ENCODE measurements around the gene SUV39H2.
A peak's percentile ranks its signal among the peaks of the same experiment; 100 is the strongest.
"Not testable (repeated sequence)": the region's sequence is repeated elsewhere in the genome, so short reads cannot be mapped to it uniquely, and the experiment has no call there.

Gene SUV39H2

DNA sequence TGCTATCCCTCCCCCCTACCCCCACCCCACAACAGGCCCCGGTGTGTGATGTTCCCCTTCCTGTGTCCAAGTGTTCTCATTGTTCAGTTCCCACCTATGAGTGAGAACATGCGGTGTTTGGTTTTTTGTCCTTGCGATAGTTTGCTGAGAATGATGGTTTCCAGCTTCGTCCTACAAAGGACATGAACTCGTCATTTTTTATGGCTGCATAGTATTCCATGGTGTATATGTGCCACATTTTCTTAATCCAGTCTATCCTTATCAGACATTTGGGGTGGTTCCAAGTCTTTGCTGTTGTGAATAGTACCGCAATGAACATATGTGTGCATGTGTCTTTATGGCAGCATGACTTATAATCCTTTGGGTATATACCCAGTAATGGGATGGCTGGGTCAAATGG lies 14.2 kb upstream of the SUV39H2 start:
- H3K9ac ChIP-seq (ENCODE audit: low read length); H3K4me3 ChIP-seq (ENCODE audit: low read depth, low read length); H3K4me2 ChIP-seq (ENCODE audit: low read length); H2AK5ac ChIP-seq (ENCODE audit: low read length); H3K4me1 ChIP-seq (ENCODE audit: control insufficient read depth in 1 of 2, insufficient read depth in 2 of 2, low read length in 2 of 2); H2AFZ ChIP-seq (ENCODE audit: insufficient read depth, low read length, poor library complexity); H3K23ac ChIP-seq (ENCODE audit: low read length); H3K79me2 ChIP-seq (ENCODE audit: control insufficient read depth, insufficient read depth, low read length, poor library complexity); H3K36me3 ChIP-seq (ENCODE audit: control insufficient read depth in 1 of 2, insufficient read depth in 2 of 2, low read length in 2 of 2); H3K4ac ChIP-seq (ENCODE audit: low read depth, low read length); H3K9me3 ChIP-seq (ENCODE audit: insufficient read depth, low read depth, low read length); H4K91ac ChIP-seq (ENCODE audit: low read depth, low read length); H2BK120ac ChIP-seq (ENCODE audit: insufficient read depth, low read length, poor library complexity); H2BK12ac ChIP-seq (ENCODE audit: low read length); H3K14ac ChIP-seq (ENCODE audit: low read length); H3K79me1 ChIP-seq (ENCODE audit: low read length); H2BK5ac ChIP-seq (ENCODE audit: low read depth, low read length, poor library complexity); H3K27me3 ChIP-seq (ENCODE audit: insufficient read depth, low read length); H4K8ac ChIP-seq (ENCODE audit: low read depth, low read length); H3K18ac ChIP-seq (ENCODE audit: low read length); H3K27ac ChIP-seq (ENCODE audit: low read depth, low read length); H4K12ac ChIP-seq (ENCODE audit: low read depth, low read length); DNase-seq: not testable (repeated sequence)
- no CpG with 5 or more reads among the region's 6 CpGs for WGBS (ENCODE audit: extremely low coverage, insufficient coverage, insufficient read length)

DNA sequence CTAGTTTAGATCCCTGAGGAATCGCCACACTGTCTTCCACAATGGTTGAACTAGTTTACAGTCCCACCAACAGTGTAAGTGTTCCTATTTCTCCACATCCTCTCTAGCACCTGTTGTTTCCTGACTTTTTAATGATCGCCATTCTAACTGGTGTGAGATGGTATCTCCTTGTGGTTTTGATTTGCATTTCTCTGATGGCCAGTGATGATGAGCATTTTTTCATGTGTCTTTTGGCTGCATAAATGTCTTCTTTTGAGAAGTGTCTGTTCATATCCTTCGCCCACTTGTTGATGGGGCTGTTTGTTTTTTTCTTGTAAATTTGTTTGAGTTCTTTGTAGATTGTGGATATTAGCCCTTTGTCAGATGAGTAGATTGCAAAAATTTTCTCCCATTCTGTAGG lies 13.8 kb upstream of the SUV39H2 start:
- not testable (repeated sequence) for H3K4me1 ChIP-seq (ENCODE audit: control insufficient read depth in 1 of 2, insufficient read depth in 2 of 2, low read length in 2 of 2); H2BK5ac ChIP-seq (ENCODE audit: low read depth, low read length, poor library complexity); H3K14ac ChIP-seq (ENCODE audit: low read length); H3K4me3 ChIP-seq (ENCODE audit: low read depth, low read length); H3K9me3 ChIP-seq (ENCODE audit: insufficient read depth, low read depth, low read length); H2BK120ac ChIP-seq (ENCODE audit: insufficient read depth, low read length, poor library complexity); H3K79me1 ChIP-seq (ENCODE audit: low read length); H2AFZ ChIP-seq (ENCODE audit: insufficient read depth, low read length, poor library complexity); H3K23ac ChIP-seq (ENCODE audit: low read length); H3K9ac ChIP-seq (ENCODE audit: low read length); H4K8ac ChIP-seq (ENCODE audit: low read depth, low read length); H3K4ac ChIP-seq (ENCODE audit: low read depth, low read length); H4K12ac ChIP-seq (ENCODE audit: low read depth, low read length); H4K91ac ChIP-seq (ENCODE audit: low read depth, low read length); H3K4me2 ChIP-seq (ENCODE audit: low read length); H2AK5ac ChIP-seq (ENCODE audit: low read length); H3K27me3 ChIP-seq (ENCODE audit: insufficient read depth, low read length); H3K79me2 ChIP-seq (ENCODE audit: control insufficient read depth, insufficient read depth, low read length, poor library complexity); H2BK12ac ChIP-seq (ENCODE audit: low read length); H3K18ac ChIP-seq (ENCODE audit: low read length); H3K27ac ChIP-seq (ENCODE audit: low read depth, low read length); DNase-seq
- peaks cover 8 to 11% of the 10 kb centered on the region in 2 experiments for H3K36me3 ChIP-seq (ENCODE audit: control insufficient read depth in 1 of 2, insufficient read depth in 2 of 2, low read length in 2 of 2)
- no CpG with 5 or more reads among the region's 3 CpGs for WGBS (ENCODE audit: extremely low coverage, insufficient coverage, insufficient read length)

DNA sequence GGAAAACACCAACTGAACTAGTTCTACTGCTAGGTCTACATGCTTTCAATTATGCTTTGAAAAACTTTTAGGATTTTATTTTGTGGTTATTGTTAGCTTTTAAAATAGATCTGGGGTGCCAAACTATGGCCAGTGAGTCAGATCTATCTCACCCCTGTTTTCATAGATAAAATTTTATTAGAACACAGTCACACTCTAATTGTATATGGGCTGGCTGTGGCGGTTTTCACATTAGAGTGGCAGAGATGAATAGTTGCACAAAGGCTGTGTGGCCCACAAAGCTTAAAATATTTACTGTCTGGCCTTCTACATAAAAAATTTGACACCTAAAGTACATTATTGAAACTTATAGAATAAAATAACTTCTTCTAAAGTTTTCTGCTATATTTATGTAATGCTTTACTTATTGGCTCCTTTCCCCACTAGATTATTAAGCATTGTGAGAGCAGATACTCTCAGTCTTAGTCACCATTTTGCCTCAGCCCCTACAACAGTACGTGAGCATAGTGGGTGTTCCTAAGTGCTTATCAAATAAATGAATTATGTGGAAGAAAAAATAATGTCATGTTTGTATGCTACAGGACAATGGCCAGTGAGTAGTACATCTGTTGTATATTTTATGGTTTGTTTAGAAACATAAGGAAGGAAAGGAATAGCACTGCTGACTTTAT lies 5.4 kb upstream of the SUV39H2 start:
- WGBS (ENCODE audit: extremely low coverage, insufficient coverage, insufficient read length), result no CpG with 5 or more reads among the region's 2 CpGs
- Histone ChIP-seq H3K18ac (ENCODE audit: low read length) (no peak overlapping the region), H4K91ac (ENCODE audit: low read depth, low read length) (no peak overlapping the region), H3K9ac (ENCODE audit: low read length) (no peak overlapping the region), H3K27me3 (ENCODE audit: insufficient read depth, low read length) (no peaks in the 10 kb centered on the region), H3K9me3 (ENCODE audit: insufficient read depth, low read depth, low read length) (peaks cover under 1% of the 10 kb centered on the region), H3K23ac (ENCODE audit: low read length) (no peak overlapping the region), H3K36me3 (ENCODE audit: control insufficient read depth in 1 of 2, insufficient read depth in 2 of 2, low read length in 2 of 2) (peaks cover 2 to 5% of the 10 kb centered on the region in 2 experiments), H4K8ac (ENCODE audit: low read depth, low read length) (no peak overlapping the region), H2AFZ (ENCODE audit: insufficient read depth, low read length, poor library complexity) (no peak overlapping the region), H3K14ac (ENCODE audit: low read length) (no peak overlapping the region), H3K79me1 (ENCODE audit: low read length) (peaks cover 3% of the 10 kb centered on the region), H2BK5ac (ENCODE audit: low read depth, low read length, poor library complexity) (no peak overlapping the region), H3K27ac (ENCODE audit: low read depth, low read length) (no peak overlapping the region), H2BK12ac (ENCODE audit: low read length) (no peak overlapping the region), H4K12ac (ENCODE audit: low read depth, low read length) (no peak overlapping the region), H2BK120ac (ENCODE audit: insufficient read depth, low read length, poor library complexity) (no peak overlapping the region), H3K4me1 (ENCODE audit: control insufficient read depth in 1 of 2, insufficient read depth in 2 of 2, low read length in 2 of 2) (peaks cover 0 to 4% of the 10 kb centered on the region in 2 experiments), H3K79me2 (ENCODE audit: control insufficient read depth, insufficient read depth, low read length, poor library complexity) (peaks cover 2% of the 10 kb centered on the region), H3K4me3 (ENCODE audit: low read depth, low read length) (no peak overlapping the region), H2AK5ac (ENCODE audit: low read length) (no peak overlapping the region), H3K4ac (ENCODE audit: low read depth, low read length) (no peak overlapping the region), H3K4me2 (ENCODE audit: low read length) (no peak overlapping the region)
- DNase-seq, result no peak

DNA sequence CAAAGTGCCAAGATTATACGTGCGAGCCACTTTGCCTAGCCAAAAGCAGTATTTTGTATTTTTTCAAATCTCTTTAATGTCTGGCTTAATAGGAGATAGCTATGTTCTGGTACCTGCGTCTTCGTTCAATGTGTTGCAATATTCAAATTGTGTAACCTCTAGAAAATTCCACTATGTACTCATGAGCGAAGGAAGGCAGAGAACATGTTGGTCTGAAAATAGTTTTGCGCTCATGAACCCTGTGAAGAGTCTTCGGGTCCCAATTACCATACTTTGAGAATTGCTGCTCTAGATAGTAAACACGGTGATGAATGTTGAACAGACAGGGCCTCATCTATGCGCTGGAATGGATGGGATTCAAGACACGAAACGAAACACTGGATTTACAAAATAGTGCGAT lies 2.7 kb upstream of the SUV39H2 start:
- Histone ChIP-seq H3K79me2 (ENCODE audit: control insufficient read depth, insufficient read depth, low read length, poor library complexity) (peaks cover 16% of the 10 kb centered on the region), H3K4me3 (ENCODE audit: low read depth, low read length) (no peak overlapping the region), H3K27ac (ENCODE audit: low read depth, low read length) (no peak overlapping the region), H4K12ac (ENCODE audit: low read depth, low read length) (no peak overlapping the region), H3K36me3 (ENCODE audit: control insufficient read depth in 1 of 2, insufficient read depth in 2 of 2, low read length in 2 of 2) (peaks cover 0 to 2% of the 10 kb centered on the region in 2 experiments), H2BK5ac (ENCODE audit: low read depth, low read length, poor library complexity) (no peak overlapping the region), H3K4me1 (ENCODE audit: control insufficient read depth in 1 of 2, insufficient read depth in 2 of 2, low read length in 2 of 2) (peaks cover 5 to 10% of the 10 kb centered on the region in 2 experiments), H2BK12ac (ENCODE audit: low read length) (no peak overlapping the region), H2BK120ac (ENCODE audit: insufficient read depth, low read length, poor library complexity) (no peak overlapping the region), H3K23ac (ENCODE audit: low read length) (no peak overlapping the region), H3K9ac (ENCODE audit: low read length) (no peak overlapping the region), H3K14ac (ENCODE audit: low read length) (no peak overlapping the region), H3K9me3 (ENCODE audit: insufficient read depth, low read depth, low read length) (peaks cover 2% of the 10 kb centered on the region), H2AFZ (ENCODE audit: insufficient read depth, low read length, poor library complexity) (no peak overlapping the region), H3K27me3 (ENCODE audit: insufficient read depth, low read length) (no peaks in the 10 kb centered on the region), H3K18ac (ENCODE audit: low read length) (no peak overlapping the region), H2AK5ac (ENCODE audit: low read length) (no peak overlapping the region), H3K4me2 (ENCODE audit: low read length) (no peak overlapping the region), H4K91ac (ENCODE audit: low read depth, low read length) (no peak overlapping the region), H3K4ac (ENCODE audit: low read depth, low read length) (no peak overlapping the region), H4K8ac (ENCODE audit: low read depth, low read length) (no peak overlapping the region), H3K79me1 (ENCODE audit: low read length) (peaks cover 13% of the 10 kb centered on the region)
- DNase-seq, result peak; percentile 81 to 98
- no CpG with 5 or more reads among the region's 12 CpGs for WGBS (ENCODE audit: extremely low coverage, insufficient coverage, insufficient read length)
